Lower leg skin (tissue), 3 donors: Measurements from ENCODE around the gene TRMU.

Experiments
- CTCF ChIP-seq, 3 donors: fragments of 450-650 bp; IDR thresholded peaks; one replicate each; pipeline ENCODE4 v1.5.1; 2016; ENCODE audit warnings: antibody characterized with exemption in 3 of 3, mild to moderate bottlenecking in 3 of 3, moderate library complexity in 2 of 3
- POLR2A ChIP-seq, 2 donors: fragments of 450-650 bp; IDR thresholded peaks; one replicate each; pipeline ENCODE4 v1.6.1; 2016 to 2017; ENCODE audit warnings: antibody characterized with exemption in 2 of 2, mild to moderate bottlenecking in 1 of 2, moderate library complexity in 1 of 2

GRCh38 chr22:46355996-46356471, 20.5 kb downstream of the TRMU start:
- TF ChIP-seq CTCF (IDR thresholded peaks at IDR 0.05) (no peak), POLR2A (IDR thresholded peaks at IDR 0.05) (no peak)
